A549 (cell line): ENCODE measurements around the gene MAML2. TPM values are rescaled to one million over a fixed set of nuclear protein-coding genes. Genes with fewer than 3 reads are reported as not detected.

Experiments used
- ATAC-seq, 2 experiments: fragments of 200-7000 bp in 1 of 2; fragments of >200 bp in 1 of 2; cut with Nextera tagmentation in 1 of 2; cut with Tn5 transposase in 1 of 2; 3 replicates each; pipeline versions ENCODE4 v1.8.0 to v1.9.1; 2018 to 2020; ENCODE audit warnings: mild to moderate bottlenecking in 1 of 2, moderate library complexity in 1 of 2
- CTCF ChIA-PET: fragments of 300-600 bp; sonication (Branson Sonifier 250); formaldehyde crosslinking; extraction: SDS; loops from one replicate; lab custom pipeline; 2021; ENCODE audit warnings: antibody characterized with exemption, inconsistent platforms; lab: Yijun Ruan, JAX
- POLR2A ChIA-PET: fragments of 350-600 bp; formaldehyde crosslinking; extraction: SDS; loops from one replicate; lab custom pipeline; 2021; ENCODE audit warnings: antibody characterized with exemption, inconsistent platforms; lab: Yijun Ruan, JAX
- DNase-seq, 2 experiments: peaks; one replicate each; pipeline versions ENCODE4 v3.0.0 to v3.0.0-alpha.2; 2011 to 2016; ENCODE audit warnings: low read depth in 1 of 2, low spot score in 1 of 2
- FAIRE-seq: peaks from 2 replicates; lab custom pipeline; 2011; peaks lifted over from hg19 to GRCh38; lab: Jason Lieb, UNC
- H3K27ac ChIP-seq, 2 experiments: fragments of >200 bp; sonication (Bioruptor Twin); formaldehyde crosslinking; 3 replicates each; pipeline ENCODE4 v1.5.1; 2016 to 2017
- H3K4me1 ChIP-seq: fragments of >200 bp; sonication (Bioruptor Twin); formaldehyde crosslinking; 3 replicates; pipeline ENCODE4 v1.6.1; 2016
- H3K4me2 ChIP-seq: fragments of >200 bp; sonication (Bioruptor Twin); formaldehyde crosslinking; 3 replicates; pipeline ENCODE4 v1.6.1; 2016
- H3K4me3 ChIP-seq: fragments of >200 bp; sonication (Bioruptor Twin); formaldehyde crosslinking; 3 replicates; pipeline ENCODE4 v1.5.1; 2016
- H3K9me3 ChIP-seq: fragments of >200 bp; sonication (Bioruptor Twin); formaldehyde crosslinking; 3 replicates; pipeline ENCODE4 v1.6.1; 2016
- BCL3 ChIP-seq: fragments of >200 bp; sonication (Bioruptor Twin); formaldehyde crosslinking; IDR thresholded peaks from 3 replicates; pipeline ENCODE4 v1.6.1; 2016
- BHLHE40 ChIP-seq: IDR thresholded peaks from 2 replicates; pipeline ENCODE4 v1.6.1; 2012; ENCODE audit warnings: low read depth, low read length, inconsistent platforms
- CTCF ChIP-seq: fragments of >200 bp; sonication (Bioruptor Twin); formaldehyde crosslinking; IDR thresholded peaks from 3 replicates; pipeline ENCODE4 v1.5.1; 2016
- E2F6 ChIP-seq: IDR thresholded peaks from 2 replicates; pipeline ENCODE4 v1.6.1; 2012; ENCODE audit warnings: low read depth, borderline replicate concordance
- EHF ChIP-seq: fragments of 250-450 bp; sonication (Bioruptor Pico); IDR thresholded peaks from 2 replicates; pipeline ENCODE4 v1.5.0; 2020; ENCODE audit warnings: mild to moderate bottlenecking
- FOSL2 ChIP-seq, 2 experiments: fragments of 450-650 bp in 1 of 2; fragments of >200 bp in 1 of 2; sonication (Bioruptor Twin) in 1 of 2; formaldehyde crosslinking; IDR thresholded peaks; 2 replicates each; pipeline versions ENCODE4 v1.5.0 to v1.6.1; 2016 to 2020; ENCODE audit warnings: mild to moderate bottlenecking in 1 of 2, moderate library complexity in 1 of 2
- FOXS1 ChIP-seq: fragments of 250-450 bp; sonication (Bioruptor Pico); IDR thresholded peaks from 2 replicates; pipeline ENCODE4 v1.5.0; 2020; ENCODE audit warnings: mild to moderate bottlenecking, moderate library complexity
- HDAC2 ChIP-seq: fragments of 200-600 bp; sonication (generic); IDR thresholded peaks from 2 replicates; pipeline ENCODE4 v1.6.1; 2016
- JUN ChIP-seq, 2 experiments: fragments of >200 bp; sonication (Bioruptor Twin); formaldehyde crosslinking; IDR thresholded peaks; 2 replicates in 1 of 2; 3 replicates in 1 of 2; pipeline ENCODE4 v1.6.1; 2016 to 2017
- MAZ ChIP-seq: fragments of 150-350 bp; IDR thresholded peaks from 2 replicates; pipeline ENCODE4 v1.6.1; 2014; ENCODE audit warnings: antibody characterized with exemption, low read depth, low read length, borderline replicate concordance
- NFE2L2 ChIP-seq: fragments of 150-350 bp; conservative IDR thresholded peaks from 2 replicates; pipeline ENCODE4 v1.6.1; 2014; ENCODE audit warnings: low read length
- NR3C1 ChIP-seq: fragments of >200 bp; sonication (Bioruptor Twin); formaldehyde crosslinking; IDR thresholded peaks from 3 replicates; pipeline ENCODE4 v1.6.1; 2017
- PBX3 ChIP-seq: IDR thresholded peaks from 2 replicates; pipeline ENCODE4 v1.6.1; 2012
- POLR2A ChIP-seq: IDR thresholded peaks from 2 replicates; pipeline ENCODE4 v1.6.1; 2012; ENCODE audit warnings: mild to moderate bottlenecking, low read length
- RAD21 ChIP-seq, 2 experiments: fragments of >200 bp in 1 of 2; sonication (Bioruptor Twin) in 1 of 2; formaldehyde crosslinking in 1 of 2; IDR thresholded peaks in 1 of 2; conservative IDR thresholded peaks in 1 of 2; 2 replicates in 1 of 2; 3 replicates in 1 of 2; pipeline ENCODE4 v1.6.1; 2012 to 2018; ENCODE audit warnings: inconsistent platforms in 1 of 2
- RARB ChIP-seq: fragments of 250-450 bp; sonication (Bioruptor Pico); IDR thresholded peaks from 2 replicates; pipeline ENCODE4 v1.8.0; 2021; ENCODE audit warnings: mild to moderate bottlenecking, moderate library complexity
- SMC3 ChIP-seq: fragments of >200 bp; sonication (Bioruptor Twin); formaldehyde crosslinking; IDR thresholded peaks from 3 replicates; pipeline ENCODE4 v1.6.1; 2018; ENCODE audit warnings: inconsistent platforms
- TP53 ChIP-seq: fragments of 250-450 bp; sonication (Bioruptor Pico); IDR thresholded peaks from 2 replicates; pipeline ENCODE4 v1.5.0; 2021; ENCODE audit warnings: mild to moderate bottlenecking, moderate library complexity
- ZC3H11A ChIP-seq: fragments of 450-650 bp; IDR thresholded peaks from 2 replicates; pipeline ENCODE4 v1.6.1; 2014; ENCODE audit warnings: antibody characterized with exemption, mild to moderate bottlenecking
- ZFP36 ChIP-seq: fragments of 450-650 bp; IDR thresholded peaks from 2 replicates; pipeline ENCODE4 v1.6.1; 2014; ENCODE audit warnings: borderline replicate concordance; ENCODE audit not compliant: partially characterized antibody
- ZNF302 ChIP-seq: fragments of 250-450 bp; sonication (Bioruptor Pico); IDR thresholded peaks from 2 replicates; pipeline ENCODE4 v1.9.0; 2021; ENCODE audit warnings: inconsistent platforms, mild to moderate bottlenecking, moderate library complexity
- ZSCAN20 ChIP-seq: fragments of 250-450 bp; sonication (Bioruptor Pico); IDR thresholded peaks from 2 replicates; pipeline ENCODE4 v1.8.0; 2022; ENCODE audit warnings: mild to moderate bottlenecking, moderate library complexity
- WGBS: methylation state at CpG from one replicate; pipeline ENCODE4 v1.1.6; 2017; ENCODE audit errors: missing lambda C conversion rate; 5-methylcytosine and 5-hydroxymethylcytosine counted together
- polyA minus RNA-seq: library from RNA; depleted of rRNA, polyadenylated mRNA; stranded (reverse); fragments of >200 nt; gene quantifications from 2 replicates; pipeline ENCODE4 v1.2.3, GENCODE V29; 2011; rRNA and poly(A)+ RNA removed
- polyA plus RNA-seq, 4 experiments: library from polyadenylated mRNA; depleted of rRNA in 3 of 4; stranded (reverse); fragments of >200 nt; fragmentation: RNase III in 1 of 4; extraction: RNeasy Plus Mini Kit Qiagen cat#74134 plus additional on column Dnase treatment in 1 of 4; gene quantifications; 2 replicates in 3 of 4; 3 replicates in 1 of 4; pipeline ENCODE4 v1.2.3, GENCODE V29; 2011 to 2017

Gene MAML2
- polyA plus RNA-seq (2011; rRNA removed) (2.5 and 3.2 TPM in 2 replicates), polyA plus RNA-seq (2017; fragmentation: RNase III; extraction: RNeasy Plus Mini Kit Qiagen cat#74134 plus additional on column Dnase treatment) (1.3 to 1.7 TPM (median 1.5 TPM) in 3 replicates), polyA minus RNA-seq (5.5 and 6.0 TPM in 2 replicates)
- 1.3 and 1.9 TPM in 2 replicates for polyA plus RNA-seq (2012; cell fraction: cytosol; rRNA removed)
- polyA plus RNA-seq (2012; cell fraction: nucleus; rRNA removed): 0.99 and 1.9 TPM in 2 replicates

GRCh38 chr11:96342961-96343711 is at the start of gene MAML2:
TSS of gene MAML2 (minus strand) at chr11:96343195. CDS start at chr11:96341895, 1,300 bp downstream.
- peak; percentile 99 for ATAC-seq
- Histone ChIP-seq H3K4me2 (peak within 1 kb of the TSS; percentile 93), H3K27ac (peak within 1 kb of the TSS; percentile 83 to 85), H3K4me1 (peaks cover 24% of the 10 kb centered on the region), H3K9me3 (no peaks in the 10 kb centered on the region), H3K4me3 (peak within 1 kb of the TSS; percentile 74)
- TF ChIP-seq SMC3 (peak; percentile 98), ZFP36 (no peak), NR3C1 (no peak), ZNF302 (CRISPR knock-in tag) (no peak), BCL3 (no peak), ZC3H11A (no peak), POLR2A (no peak), EHF (CRISPR knock-in tag) (no peak), MAZ (no peak), HDAC2 (no peak), RAD21 (conservative IDR thresholded peaks at IDR 0.05 in 1 of 2, IDR thresholded peaks at IDR 0.05 in 1 of 2) (peak; percentile 84 to 97), FOSL2 (IDR thresholded peaks at IDR 0.05) (no peak), FOSL2 (CRISPR knock-in tag; IDR thresholded peaks at IDR 0.05) (peak; percentile 71), CTCF (peak; percentile 78), E2F6 (no peak), PBX3 (no peak), JUN (IDR thresholded peaks at IDR 0.05) (peak in 1 of 2 experiments; percentile 42; a peak in 1 of 5 replicates), NFE2L2 (no peak), ZSCAN20 (CRISPR knock-in tag) (no peak), BHLHE40 (no peak), RARB (CRISPR knock-in tag) (no peak), FOXS1 (CRISPR knock-in tag) (no peak), TP53 (no peak)
- CTCF ChIA-PET: interaction anchor here (0.6 to 6.9 kb wide), 77 partner anchors 8 to 552 kb away, joined by 3 to 51 read pairs (median 4); partner anchors contain the start of genes CCDC82, JRKL and MTMR2
- POLR2A ChIA-PET: interaction anchor here (0.6 to 1.5 kb wide), 13 partner anchors 32 to 1163 kb away, joined by 3 to 14 read pairs (median 3); partner anchors contain the start of genes CCDC82, FAM76B, JRKL and MTMR2
- FAIRE-seq: no peak
- peak; percentile 86 to 94 for DNase-seq
- 6% methylated on average over 28 of the region's 31 CpGs for WGBS
